Dedifferentiated amniotic fluid mesenchymal stem cell (primary cell): Measurements from ENCODE around the gene RIMS1.

Source experiments
- DNase-seq: peaks from one replicate; pipeline ENCODE4 v3.0.0-alpha.2; 2016; ENCODE audit errors: extremely low spot score

The RIMS1 gene

GRCh38 chr6:72094506-72094905, 208.2 kb downstream of the RIMS1 start:
- DNase-seq, result no peak

GRCh38 chr6:72102561-72102960, 216.2 kb downstream of the RIMS1 start:
- DNase-seq, result no peak

- DNase-seq, result no peak
These were observed 225.3 kb downstream of the RIMS1 start for GRCh38 chr6:72111611-72112010.

- no peak for DNase-seq
These were observed 244.0 kb downstream of the RIMS1 start for GRCh38 chr6:72130327-72130726.

GRCh38 chr6:72132427-72132826, 246.1 kb downstream of the RIMS1 start:
- DNase-seq, result no peak

- DNase-seq, result no peak
These were observed 246.5 kb downstream of the RIMS1 start for GRCh38 chr6:72132851-72133250.

- no peak for DNase-seq
These were observed 247.0 kb downstream of the RIMS1 start for GRCh38 chr6:72133324-72133723.

GRCh38 chr6:72140795-72141194, 254.4 kb downstream of the RIMS1 start:
- DNase-seq, result no peak

- no peak for DNase-seq
These were observed 263.4 kb downstream of the RIMS1 start for GRCh38 chr6:72149715-72150114.

- DNase-seq, result no peak
These were observed 265.4 kb downstream of the RIMS1 start for GRCh38 chr6:72151742-72152141.

GRCh38 chr6:72175916-72176315, 289.6 kb downstream of the RIMS1 start:
- DNase-seq, result no peak

GRCh38 chr6:72182337-72183246, 296.2 kb downstream of the RIMS1 start:
- DNase-seq, result peak; percentile 19

- DNase-seq, result no peak
These were observed 317.6 kb downstream of the RIMS1 start for GRCh38 chr6:72203983-72204382.

GRCh38 chr6:72205500-72205899, 319.1 kb downstream of the RIMS1 start:
- DNase-seq, result no peak

- no peak for DNase-seq
These were observed 320.3 kb downstream of the RIMS1 start for GRCh38 chr6:72206606-72207005.

GRCh38 chr6:72212686-72213085, 326.3 kb downstream of the RIMS1 start:
- DNase-seq, result no peak

GRCh38 chr6:72213654-72214053, 327.3 kb downstream of the RIMS1 start:
- no peak for DNase-seq

- DNase-seq, result no peak
These were observed 330.1 kb downstream of the RIMS1 start for GRCh38 chr6:72216222-72217068.

GRCh38 chr6:72217626-72218025, 331.3 kb downstream of the RIMS1 start:
- no peak for DNase-seq

- DNase-seq, result no peak
These were observed 331.8 kb downstream of the RIMS1 start for GRCh38 chr6:72218125-72218524.

GRCh38 chr6:72219536-72219935, 333.2 kb downstream of the RIMS1 start:
- DNase-seq, result peak; percentile 51

GRCh38 chr6:72238021-72238420, 351.7 kb downstream of the RIMS1 start:
- no peak for DNase-seq

GRCh38 chr6:72238900-72239299, 352.6 kb downstream of the RIMS1 start:
- DNase-seq, result peak; percentile 28
